IPS-18c (cell line): ENCODE data around the gene MAFG.

Experiments used
- H3K4me3 ChIP-seq: 2 replicates; pipeline ENCODE4 v1.7.0; 2013; ENCODE audit warnings: low read depth, mild to moderate bottlenecking, low read length, moderate library complexity; ENCODE audit not compliant: insufficient read depth
- H3K9me3 ChIP-seq: one replicate; pipeline ENCODE4 v1.6.1; 2013; ENCODE audit warnings: mild to moderate bottlenecking, low read length, moderate library complexity; ENCODE audit not compliant: control insufficient read depth, insufficient read depth

The MAFG gene

DNA sequence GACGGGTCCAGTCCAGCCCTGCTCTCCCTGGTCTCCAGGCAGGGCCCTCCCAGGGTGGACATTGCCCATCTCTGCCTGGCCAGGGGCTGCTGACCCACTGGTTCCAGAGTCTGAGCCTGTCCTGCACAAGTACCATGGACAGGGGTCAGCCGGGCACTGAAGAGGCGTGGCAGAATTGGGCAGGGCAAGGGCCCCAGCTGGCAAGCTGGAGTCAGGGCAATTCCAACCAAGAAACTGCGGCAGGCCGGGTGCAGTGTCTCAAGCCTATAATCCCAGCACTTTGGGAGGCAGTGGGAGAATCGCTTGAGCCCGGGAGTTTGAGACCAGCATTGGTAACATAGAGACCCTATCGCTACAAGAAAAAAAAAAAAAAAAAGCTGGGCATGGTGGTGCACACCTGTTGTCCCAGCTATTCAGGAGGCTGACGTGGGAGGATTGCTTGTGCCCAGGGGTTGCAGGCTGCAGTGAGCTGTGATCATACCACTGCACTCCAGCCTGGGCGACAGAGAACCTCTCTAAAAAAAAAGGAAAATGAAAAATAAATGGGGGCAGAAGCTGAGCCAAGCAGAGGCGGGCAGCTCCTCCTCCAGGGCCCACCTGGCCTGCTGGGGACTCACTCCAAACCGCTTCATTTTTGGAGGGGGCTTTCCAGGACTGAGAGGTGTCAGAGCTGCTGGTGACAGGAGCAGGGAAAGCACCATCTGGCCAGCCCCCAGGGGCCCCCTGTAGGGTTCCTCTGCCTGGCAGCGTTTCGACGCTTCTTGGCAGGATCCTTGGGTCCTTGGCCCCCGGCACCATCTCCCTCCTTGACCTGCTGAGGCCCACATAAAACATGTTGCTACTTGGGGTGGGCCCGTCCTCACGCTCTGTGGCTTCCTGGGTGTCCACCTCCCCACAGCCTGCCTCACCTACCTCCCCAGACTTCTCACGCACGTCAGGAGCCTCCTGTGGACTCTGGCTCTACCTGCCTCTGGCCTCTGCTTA lies 2.9 kb upstream of the MAFG start:
- H3K4me3 ChIP-seq: no peak overlapping the region
- no peaks in the 10 kb centered on the region for H3K9me3 ChIP-seq

GRCh38 chr17:81929253-81930141 lies 2.0 kb upstream of the MAFG start:
- Histone ChIP-seq H3K9me3 (no peaks in the 10 kb centered on the region), H3K4me3 (peak overlapping the region; percentile 73)

- Histone ChIP-seq H3K9me3 (no peaks in the 10 kb centered on the region), H3K4me3 (peak overlapping the region; percentile 73)
Observed at GRCh38 chr17:81928544-81929252, 1.2 kb upstream of the MAFG start.

- Histone ChIP-seq H3K4me3 (peak overlapping the region; percentile 73), H3K9me3 (no peaks in the 10 kb centered on the region)
Observed at GRCh38 chr17:81927152-81927652, 333 bp downstream of the MAFG start.

DNA sequence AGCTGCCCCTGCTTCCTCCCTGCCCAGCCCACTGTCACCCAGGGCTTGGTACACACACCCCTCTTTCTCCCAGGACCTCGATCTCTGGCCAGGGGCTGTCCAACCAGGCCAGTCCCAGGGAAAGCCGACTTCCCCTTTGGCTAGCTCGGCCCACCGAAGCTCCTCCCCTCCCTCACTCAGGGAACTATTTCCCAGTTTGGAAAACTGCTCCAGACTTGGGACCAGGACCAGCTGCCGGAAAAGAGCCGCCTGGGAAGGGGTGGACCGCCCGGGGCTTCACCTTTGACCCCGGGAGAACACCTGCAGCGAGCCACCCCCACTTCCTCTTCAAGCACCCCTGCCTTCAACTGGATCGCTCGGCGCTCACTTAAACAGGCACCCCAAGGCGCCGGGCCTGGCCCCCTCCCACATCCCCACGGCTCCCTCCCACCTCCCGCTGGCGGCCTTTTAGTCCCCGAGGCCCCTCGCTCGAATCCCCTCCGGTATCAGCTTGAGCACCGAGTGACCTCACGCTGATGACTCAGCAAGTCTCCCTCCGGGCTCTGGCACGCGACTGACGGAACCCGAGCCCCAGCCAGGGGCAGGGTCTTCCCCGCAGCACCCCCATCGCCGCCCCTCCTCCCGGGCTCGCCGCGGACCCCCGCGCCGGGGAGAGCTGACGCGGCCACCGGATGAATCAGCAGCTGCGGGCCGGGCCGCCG lies 934 bp downstream of the MAFG start:
- Histone ChIP-seq H3K9me3 (no peaks in the 10 kb centered on the region), H3K4me3 (peak overlapping the region; percentile 66)

GRCh38 chr17:81925860-81926450 lies 1.6 kb downstream of the MAFG start:
- Histone ChIP-seq H3K4me3 (peak overlapping the region; percentile 66), H3K9me3 (no peaks in the 10 kb centered on the region)

- Histone ChIP-seq H3K4me3 (peak overlapping the region; percentile 9; the same call in 1 of the 2 replicates), H3K9me3 (no peaks in the 10 kb centered on the region)
Observed at GRCh38 chr17:81924557-81925532, 2.7 kb downstream of the MAFG start.

- H3K4me3 ChIP-seq: peak overlapping the region; percentile 28; the same call in 1 of the 2 replicates
- no peaks in the 10 kb centered on the region for H3K9me3 ChIP-seq
Observed at GRCh38 chr17:81923302-81924260, 4.0 kb downstream of the MAFG start.

DNA sequence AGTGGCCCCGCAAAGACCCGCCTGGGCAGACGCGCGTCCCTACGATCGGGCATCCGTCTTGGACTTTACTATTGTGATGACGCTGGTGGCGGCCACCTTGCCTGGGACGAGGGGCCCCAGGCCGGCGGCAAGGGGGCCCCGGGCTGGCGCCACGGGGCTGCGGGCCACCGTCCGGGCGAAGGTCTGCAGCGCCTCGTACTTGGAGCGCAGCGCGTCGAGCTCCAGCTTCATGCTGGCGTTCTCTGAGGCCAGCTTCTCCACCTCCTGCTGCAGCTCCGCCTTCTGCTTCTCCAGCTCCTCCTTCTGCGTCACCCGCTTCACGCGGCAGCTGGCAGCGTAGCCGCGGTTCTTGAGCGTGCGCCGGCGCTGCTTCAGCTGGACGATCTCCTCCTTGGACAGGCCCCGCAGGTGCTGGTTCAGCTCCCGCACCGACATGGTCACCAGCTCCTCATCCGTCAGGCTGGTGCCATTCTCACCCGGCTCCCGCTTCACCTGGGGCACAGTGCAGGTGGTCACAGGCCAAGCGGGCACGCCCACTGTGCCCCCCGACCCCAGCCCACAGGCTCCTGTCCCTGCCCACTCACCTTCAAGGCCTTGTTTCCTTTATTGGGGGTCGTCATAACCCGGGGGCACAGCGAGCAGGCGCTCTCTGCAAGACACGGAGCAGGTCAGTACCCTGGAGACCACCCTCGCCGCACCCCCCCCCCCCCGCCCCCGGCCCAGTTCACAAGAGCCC lies 4.8 kb downstream of the MAFG start:
- no peak overlapping the region for H3K4me3 ChIP-seq
- H3K9me3 ChIP-seq: no peaks in the 10 kb centered on the region

DNA sequence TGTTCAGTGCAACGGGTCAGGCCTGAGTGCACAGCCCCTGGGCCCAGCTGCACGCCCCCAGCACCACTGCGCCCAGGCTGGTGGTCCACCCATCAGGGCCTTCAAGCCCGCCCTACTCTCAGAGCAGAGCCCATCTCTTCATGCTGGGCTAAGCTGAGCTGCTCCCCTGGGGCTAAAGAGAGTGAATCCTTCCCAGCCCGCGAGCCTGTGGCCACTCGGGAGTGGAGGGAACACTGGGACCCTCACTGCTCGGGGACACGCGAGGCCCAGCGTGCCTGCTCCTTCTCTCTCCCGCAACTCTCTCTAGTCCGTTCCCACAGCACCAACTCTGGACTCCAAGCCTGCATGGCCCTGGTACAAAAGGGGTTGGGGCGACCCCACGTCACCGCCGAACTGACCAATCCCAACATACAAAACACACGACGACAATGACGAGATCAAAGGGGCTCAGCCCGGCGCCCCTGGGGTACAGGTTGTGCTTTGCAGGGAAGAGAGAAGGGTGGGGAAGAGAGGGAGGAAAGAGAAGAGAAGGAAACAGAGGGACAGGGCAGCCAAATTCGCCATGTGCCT lies 5.5 kb downstream of the MAFG start:
- H3K4me3 ChIP-seq: no peak overlapping the region

DNA sequence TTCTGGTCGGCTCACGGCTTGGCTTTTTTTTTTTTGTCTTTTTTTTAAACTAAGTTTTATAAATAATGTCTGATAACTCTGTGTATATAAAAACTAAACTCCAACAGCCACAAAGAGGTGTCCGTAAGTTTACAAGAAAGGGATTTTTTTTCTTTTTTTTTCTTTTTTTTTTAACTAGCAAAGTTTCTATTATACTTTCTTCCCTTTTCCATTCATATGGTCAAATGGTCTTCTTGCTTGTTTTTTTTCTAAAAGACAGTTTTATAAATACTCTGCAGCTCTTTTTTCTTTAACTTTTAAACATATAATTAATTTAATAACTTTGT lies 6.0 kb downstream of the MAFG start:
- no peaks in the 10 kb centered on the region for H3K9me3 ChIP-seq
- no peak overlapping the region for H3K4me3 ChIP-seq

More for the DNA sequence above, 5.5 kb downstream of the MAFG start:
- no peaks in the 10 kb centered on the region for H3K9me3 ChIP-seq

DNA sequence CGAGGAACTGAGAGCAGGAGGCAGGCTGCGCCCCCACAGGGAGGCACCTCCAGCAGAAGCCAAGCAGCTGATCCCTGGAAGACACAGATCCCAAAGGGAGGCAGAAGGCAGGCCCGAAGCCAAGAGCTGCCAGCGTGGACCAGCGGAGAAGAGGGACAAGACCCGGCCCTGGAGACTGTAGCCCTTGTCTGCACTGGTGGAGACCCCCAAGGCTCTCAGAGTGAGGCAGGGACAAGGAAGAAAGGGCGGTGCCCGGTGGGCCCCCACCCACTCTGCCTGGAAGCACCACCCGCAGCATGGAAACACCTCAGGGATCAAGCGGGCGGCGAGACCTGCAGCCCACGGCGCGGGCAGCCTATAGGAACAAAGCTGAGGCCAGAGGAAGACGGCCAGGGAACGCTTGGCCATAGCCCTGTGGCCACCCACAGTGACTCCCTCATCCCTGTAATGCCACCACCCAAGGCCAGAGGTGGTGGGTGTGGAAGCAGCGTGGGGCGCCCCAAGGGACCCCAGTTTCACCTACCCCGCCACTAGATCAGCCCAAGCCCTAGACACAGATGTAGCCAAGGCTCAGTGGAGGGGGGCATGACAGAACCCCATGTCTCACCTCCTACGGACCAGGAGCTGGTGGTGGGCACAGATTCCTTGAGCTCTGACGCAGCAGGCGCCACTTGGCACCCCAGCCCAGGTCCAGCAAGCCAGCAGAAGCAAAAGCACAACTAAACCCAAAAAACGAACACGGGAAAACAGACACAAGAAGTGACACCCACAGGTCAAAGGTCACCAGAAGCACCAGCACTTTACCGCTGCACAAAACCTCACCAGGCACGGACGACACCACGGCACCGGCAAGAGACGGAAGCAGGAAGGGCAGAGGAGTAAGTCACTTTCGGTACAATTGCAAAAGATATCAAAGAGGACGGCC lies 6.7 kb downstream of the MAFG start:
- Histone ChIP-seq H3K9me3 (no peaks in the 10 kb centered on the region), H3K4me3 (no peak overlapping the region)
